Kidney (tissue), 14 donors: ENCODE measurements around the gene MOSPD3. TPM values are rescaled to one million over a fixed set of nuclear protein-coding genes. Genes with fewer than 3 reads are reported as not detected.

Experiments
- DNase-seq, 5 donors: peaks; one replicate each; pipeline ENCODE4 v3.0.0-alpha.2; 2013 to 2020
- FAIRE-seq: peaks from 2 replicates; lab custom pipeline; 2012; peaks lifted over from hg19 to GRCh38; lab: Jason Lieb, UNC
- H3K27ac ChIP-seq, 2 donors: one replicate each; pipeline ENCODE4 v1.7.0; 2013; ENCODE audit warnings: low read depth in 2 of 2, low read length in 2 of 2, inconsistent platforms in 1 of 2
- H3K27me3 ChIP-seq: one replicate; pipeline ENCODE4 v1.7.1; 2013; ENCODE audit warnings: low read length, inconsistent platforms; ENCODE audit not compliant: control insufficient read depth, insufficient read depth
- H3K36me3 ChIP-seq, 3 donors: one replicate each; pipeline versions ENCODE4 v1.7.0 to v1.7.1; 2013; ENCODE audit warnings: low read length in 3 of 3, control low read depth in 1 of 3, inconsistent platforms in 1 of 3; ENCODE audit not compliant: insufficient read depth in 3 of 3, control insufficient read depth in 2 of 3
- H3K4me1 ChIP-seq, 3 donors: one replicate each; pipeline versions ENCODE4 v1.7.0 to v1.7.1; 2013; ENCODE audit warnings: low read length in 3 of 3, inconsistent platforms in 1 of 3, low read depth in 1 of 3; ENCODE audit not compliant: control insufficient read depth in 2 of 3, insufficient read depth in 2 of 3
- H3K4me3 ChIP-seq, 3 donors: one replicate each; pipeline versions ENCODE4 v1.7.0 to v1.8.1; 2013; ENCODE audit warnings: low read length in 3 of 3, control low read depth in 1 of 3, inconsistent platforms in 1 of 3
- H3K9ac ChIP-seq, 3 donors: one replicate each; pipeline versions ENCODE4 v1.7.0 to v1.7.1; 2013; ENCODE audit warnings: low read length in 3 of 3, control low read depth in 1 of 3, inconsistent platforms in 1 of 3
- H3K9me3 ChIP-seq, 3 donors: one replicate each; pipeline versions ENCODE4 v1.7.0 to v1.7.1; 2013; ENCODE audit warnings: low read length in 3 of 3, control low read depth in 1 of 3, inconsistent platforms in 1 of 3; ENCODE audit not compliant: control insufficient read depth in 2 of 3, insufficient read depth in 1 of 3
- CTCF ChIP-seq: IDR thresholded peaks from 3 replicates; pipeline ENCODE4 v1.5.1; 2012; ENCODE audit warnings: mild to moderate bottlenecking, moderate library complexity, borderline replicate concordance; ENCODE audit not compliant: insufficient read depth; ENCODE audit errors: extremely low read depth
- intact Hi-C: fragments of 100-400 bp; cut with DNase I; formaldehyde crosslinking; loops from one replicate; pipeline ENCODE4 v1.11.1; 2022
- polyA plus RNA-seq: library from polyadenylated mRNA; stranded (reverse); fragments of 350-450 nt; fragmentation: Illumina TruSeq; extraction: RNeasy Lipid Tissue Mini Kit (QIAGEN cat#74804); gene quantifications from one replicate; pipeline ENCODE4 v1.2.3, GENCODE V29; 2014; ENCODE audit warnings: low read depth, low replicate concordance; ENCODE audit not compliant: insufficient read depth
- total RNA-seq: library from RNA; stranded (reverse); fragmentation: NEBNext Ultra II Directional; extraction: Animal tissue kit (Norgen Biotek cat#: 25700); gene quantifications from one replicate; pipeline ENCODE4 v1.2.1, GENCODE V29; 2021
- donor health status: control.
- donor health status: control.
- donor health status: control.
- donor health status: control.
- donor health status: control.
- donor health status: DM: yes; HTN: yes; CAD: no.
- donor health status: Normal renal cell carcinoma (clear cell type).

MOSPD3 gene
- total and polyA plus RNA-seq, 2 donors from 2014 or later, result 18.2 to 30.6 TPM

DNA sequence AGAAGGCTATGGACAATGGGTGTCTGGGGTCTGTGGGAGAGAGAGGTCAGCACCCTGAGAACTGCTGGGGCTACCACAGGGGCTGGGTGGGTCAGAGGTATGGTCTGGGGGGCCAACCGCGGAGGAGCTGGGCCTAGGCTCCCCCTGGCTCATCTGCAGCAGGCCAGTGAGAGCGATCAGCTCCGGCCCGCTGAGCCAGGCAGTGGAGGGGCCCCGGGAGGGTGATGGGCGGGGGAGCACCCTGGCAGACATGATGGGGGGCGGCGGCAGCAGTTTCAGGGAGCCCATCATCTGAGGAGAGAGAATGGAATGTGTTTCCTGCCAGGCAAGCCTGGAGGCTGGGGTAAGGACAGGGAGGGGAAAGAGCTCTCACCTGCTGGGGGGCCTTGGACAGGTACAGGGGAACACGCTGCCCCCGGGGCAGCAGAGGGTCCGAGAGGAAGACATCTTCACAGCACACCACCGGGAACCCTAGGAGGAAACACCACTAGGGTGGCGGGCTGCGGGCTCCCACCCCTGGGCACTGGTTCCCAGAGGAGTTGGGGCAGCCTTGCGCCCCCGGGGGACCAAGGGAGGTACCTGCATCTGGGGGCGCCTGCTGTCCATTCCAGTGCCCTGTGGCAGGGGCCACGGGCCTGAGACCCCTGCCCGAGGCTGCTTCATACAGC, 39.9 kb upstream of the MOSPD3 start:
- peak in 4 of 5 donors; percentile 62 to 84 (median 68) for DNase-seq
- Histone ChIP-seq H3K4me1 (peaks cover 0 to 4% (median 0%) of the 10 kb centered on the region in 3 donors), H3K36me3 (peaks cover 0 to 13% (median 6%) of the 10 kb centered on the region in 3 donors), H3K27ac (no peak overlapping the region), H3K4me3 (no peak overlapping the region), H3K27me3 (no peaks in the 10 kb centered on the region), H3K9me3 (no peaks in the 10 kb centered on the region), H3K9ac (no peak overlapping the region)
- intact Hi-C loops, result loop anchor here (10.0 kb wide), 1 partner anchor 112 kb away; no protein-coding TSS in a partner anchor
- no peak for TF ChIP-seq CTCF
- no peak for FAIRE-seq

- no peak for TF ChIP-seq CTCF
- peaks cover 0 to 20% (median 10%) of the 10 kb centered on the region in 3 donors for H3K36me3 ChIP-seq
- H3K4me3 ChIP-seq, result no peak overlapping the region
- no peak for FAIRE-seq
- H3K27ac ChIP-seq, result no peak overlapping the region
- no peaks in the 10 kb centered on the region for H3K9me3 ChIP-seq
- H3K4me1 ChIP-seq, result peaks cover 0 to 4% (median 0%) of the 10 kb centered on the region in 3 donors
- no peak for DNase-seq
- no peaks in the 10 kb centered on the region for H3K27me3 ChIP-seq
- no peak overlapping the region for H3K9ac ChIP-seq
- intact Hi-C loops, result loop anchor here (10.0 kb wide), 1 partner anchor 112 kb away; no protein-coding TSS in a partner anchor
Observed at GRCh38 chr7:100572949-100573675, 39.2 kb upstream of the MOSPD3 start.

- no peak for TF ChIP-seq CTCF
- FAIRE-seq (no peak), DNase-seq (no peak)
- no peaks in the 10 kb centered on the region for H3K9me3 ChIP-seq
- H3K4me3 ChIP-seq, result no peak within 1 kb of the TSS
- intact Hi-C loops, result loop anchor here (10.0 kb wide), 1 partner anchor 111 kb away; no protein-coding TSS in a partner anchor
- H3K27ac ChIP-seq, result no peak within 1 kb of the TSS
- no peak within 1 kb of the TSS for H3K9ac ChIP-seq
- H3K4me1 ChIP-seq, result peaks cover 0 to 4% (median 0%) of the 10 kb centered on the region in 3 donors
- H3K27me3 ChIP-seq, result no peaks in the 10 kb centered on the region
- peaks cover 0 to 24% (median 13%) of the 10 kb centered on the region in 3 donors for H3K36me3 ChIP-seq
Observed at GRCh38 chr7:100573691-100574361, 38.5 kb upstream of the MOSPD3 start, which contains the start of gene SAP25. Gene SAP25 (minus strand): TSS chr7:100573900. CDS start chr7:100573742, 158 bp downstream.
